Duodenal mucosa (tissue), 2 donors: ENCODE measurements around the gene OR10H1.
"Not testable (repeated sequence)": the region's sequence is repeated elsewhere in the genome, so short reads cannot be mapped to it uniquely, and the experiment has no call there.

Source experiments
- H3K27ac ChIP-seq: one replicate; pipeline ENCODE4 v1.7.0; 2013; ENCODE audit warnings: low read depth, low read length
- H3K27me3 ChIP-seq, 2 donors: one replicate each; pipeline ENCODE4 v1.7.0; 2013; ENCODE audit warnings: low read length in 2 of 2, control low read depth in 1 of 2; ENCODE audit not compliant: insufficient read depth in 2 of 2, control insufficient read depth in 1 of 2
- H3K36me3 ChIP-seq, 2 donors: one replicate each; pipeline ENCODE4 v1.7.0; 2013; ENCODE audit warnings: low read length in 2 of 2, control low read depth in 1 of 2; ENCODE audit not compliant: insufficient read depth in 2 of 2, control insufficient read depth in 1 of 2
- H3K4me1 ChIP-seq, 2 donors: one replicate each; pipeline ENCODE4 v1.7.0; 2013; ENCODE audit warnings: low read length in 2 of 2, control low read depth in 1 of 2; ENCODE audit not compliant: insufficient read depth in 2 of 2, control insufficient read depth in 1 of 2
- H3K4me3 ChIP-seq, 2 donors: one replicate each; pipeline ENCODE4 v1.7.0; 2013; ENCODE audit warnings: low read length in 2 of 2, low read depth in 1 of 2
- H3K9ac ChIP-seq, 2 donors: one replicate each; pipeline ENCODE4 v1.7.0; 2013; ENCODE audit warnings: low read length in 2 of 2, low read depth in 1 of 2
- H3K9me3 ChIP-seq, 2 donors: one replicate each; pipeline ENCODE4 v1.7.0; 2013; ENCODE audit warnings: low read length in 2 of 2, control low read depth in 1 of 2; ENCODE audit not compliant: control insufficient read depth in 1 of 2

Gene OR10H1

DNA sequence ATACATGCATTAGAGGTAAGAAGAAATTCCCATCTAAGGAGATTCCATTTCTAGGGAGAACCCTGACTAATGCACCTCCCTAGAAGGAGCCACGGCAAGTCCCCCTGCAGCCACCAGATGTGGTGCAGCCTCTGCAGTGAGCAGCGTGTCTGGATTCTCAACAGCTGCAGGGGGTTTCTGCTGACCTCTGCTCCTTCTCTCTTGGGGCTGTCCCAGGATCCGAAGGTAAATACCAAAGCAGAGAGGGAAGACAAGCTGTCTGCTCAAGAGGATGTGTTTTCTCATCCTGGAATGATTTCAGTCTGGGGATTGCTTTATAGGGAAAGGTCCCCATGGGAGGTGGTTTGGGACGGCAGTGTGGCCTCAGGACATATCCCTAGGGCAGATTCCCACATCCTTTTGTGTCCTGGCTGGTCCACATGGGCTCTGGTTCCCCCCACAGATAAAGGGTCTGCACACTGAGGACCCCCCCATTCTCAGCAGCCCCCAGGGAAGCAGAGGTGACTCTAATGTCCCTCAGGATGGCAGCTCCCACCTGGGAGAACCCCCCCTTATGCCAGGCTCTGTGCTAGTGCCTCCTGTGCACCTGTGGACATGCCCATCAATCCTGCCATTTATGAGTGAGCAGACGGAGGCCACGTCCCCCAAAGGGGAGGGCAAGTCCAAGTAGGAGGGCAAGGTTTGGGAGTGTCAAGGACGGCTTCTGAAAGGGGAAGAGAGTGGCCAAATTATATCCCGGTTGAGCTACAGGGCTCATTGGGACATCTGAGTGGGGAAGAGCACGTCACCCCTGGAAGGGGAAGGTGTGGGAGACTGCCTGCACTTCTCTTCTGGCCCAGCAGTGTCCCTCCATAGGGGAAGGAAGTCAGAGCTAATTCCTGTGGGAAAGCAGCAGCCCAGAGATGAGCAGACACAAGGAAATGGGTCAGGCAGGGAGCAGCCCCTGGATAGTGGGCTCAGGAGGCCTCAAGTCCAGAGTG is 38.2 kb downstream of the OR10H1 start:
- Histone ChIP-seq H3K9me3 (no peaks in the 10 kb centered on the region), H3K27me3 (no peaks in the 10 kb centered on the region), H3K27ac (no peak overlapping the region), H3K36me3 (no peaks in the 10 kb centered on the region), H3K4me1 (peaks cover 8 to 9% of the 10 kb centered on the region in 2 donors), H3K4me3 (no peak overlapping the region), H3K9ac (no peak overlapping the region)

DNA sequence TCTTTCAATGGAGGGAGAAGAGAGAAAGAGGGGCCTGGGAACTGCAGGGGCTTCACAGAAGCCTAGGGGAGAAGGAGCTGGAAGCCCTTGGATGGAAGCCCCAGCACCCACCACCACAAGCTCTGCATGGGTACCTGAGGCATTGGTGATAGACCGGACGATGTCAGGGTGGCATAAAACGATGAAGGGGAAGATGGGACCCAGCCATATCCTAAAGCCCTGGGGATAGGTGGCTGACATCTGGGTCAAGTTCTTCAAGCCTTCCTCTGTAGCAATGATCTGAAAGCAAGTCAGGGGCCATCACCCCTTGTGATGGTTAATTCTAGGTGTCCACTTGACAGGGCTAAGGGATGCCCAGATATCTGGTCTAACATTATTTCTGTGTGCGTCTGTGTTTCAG is 39.2 kb downstream of the OR10H1 start:
- H3K9ac ChIP-seq = no peak overlapping the region
- H3K27ac ChIP-seq = no peak overlapping the region
- no peaks in the 10 kb centered on the region for H3K9me3 ChIP-seq
- no peaks in the 10 kb centered on the region for H3K27me3 ChIP-seq
- no peaks in the 10 kb centered on the region for H3K36me3 ChIP-seq
- H3K4me3 ChIP-seq = no peak overlapping the region
- H3K4me1 ChIP-seq = peaks cover 8 to 9% of the 10 kb centered on the region in 2 donors

DNA sequence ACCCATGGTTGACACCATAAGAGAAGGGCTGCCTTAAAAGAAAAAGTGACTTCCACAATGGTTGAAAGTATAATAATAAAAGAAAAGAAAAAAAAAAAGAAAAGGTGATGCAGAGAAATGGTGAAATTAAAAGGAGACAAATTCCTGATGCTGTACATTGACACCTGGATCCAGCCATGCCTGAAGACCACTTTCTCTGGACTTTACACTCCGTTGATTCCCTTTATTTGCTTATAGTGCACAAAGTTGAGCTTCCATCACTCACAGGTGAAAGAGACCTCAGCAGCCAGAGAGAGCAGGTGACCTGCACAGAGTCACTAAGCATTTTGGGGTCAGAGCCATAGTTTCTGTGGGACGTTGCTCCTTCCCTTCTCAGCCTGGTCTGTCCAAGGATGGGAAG is 40.2 kb downstream of the OR10H1 start:
- no peaks in the 10 kb centered on the region for H3K27me3 ChIP-seq
- H3K27ac ChIP-seq = no peak overlapping the region
- peaks cover 2% of the 10 kb centered on the region in 2 donors for H3K4me1 ChIP-seq
- H3K36me3 ChIP-seq = no peaks in the 10 kb centered on the region
- no peak overlapping the region for H3K4me3 ChIP-seq
- no peaks in the 10 kb centered on the region for H3K9me3 ChIP-seq
- no peak overlapping the region for H3K9ac ChIP-seq

DNA sequence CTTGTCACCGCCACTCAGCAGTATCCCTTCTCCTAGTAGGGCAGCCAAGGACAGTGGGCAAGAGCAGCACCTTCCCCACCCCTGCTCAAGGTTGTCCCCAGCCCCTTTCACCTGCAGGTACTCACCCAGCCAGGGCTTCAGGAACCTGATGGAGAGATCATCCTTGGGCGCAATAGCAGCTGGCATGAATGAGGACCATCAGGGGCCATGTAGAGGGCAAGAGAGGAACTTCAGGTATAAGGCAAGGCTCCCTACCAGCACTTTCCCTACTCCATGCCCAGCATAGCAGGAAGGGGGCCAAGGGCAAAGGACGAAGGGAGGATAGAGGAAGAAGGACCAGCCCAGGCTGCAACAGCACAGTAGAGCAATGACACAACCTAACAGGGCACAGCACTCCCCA is 41.3 kb downstream of the OR10H1 start:
- H3K9me3 ChIP-seq, H3K4me3 ChIP-seq, H3K4me1 ChIP-seq, H3K9ac ChIP-seq, H3K27ac ChIP-seq, H3K27me3 ChIP-seq, H3K36me3 ChIP-seq: not testable (repeated sequence)

DNA sequence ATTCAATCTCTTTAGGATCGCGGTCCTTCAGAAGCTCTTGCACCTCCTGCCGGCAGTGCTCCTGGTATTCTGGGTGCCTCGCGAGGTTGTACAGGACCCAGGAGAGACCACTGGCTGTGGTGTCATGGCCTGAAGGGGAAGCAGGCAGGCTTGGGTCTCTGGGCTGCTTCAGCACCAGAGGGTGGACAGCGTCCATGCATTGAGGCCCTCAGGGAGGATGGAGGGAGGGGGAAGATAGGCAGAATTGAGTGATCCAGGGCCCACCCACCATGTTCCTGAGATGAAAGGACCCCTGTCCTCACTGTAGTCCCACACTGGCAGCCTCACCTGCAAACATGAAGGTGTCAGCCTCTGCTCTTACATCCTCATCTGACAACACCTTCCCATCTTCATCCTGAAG is 45.9 kb downstream of the OR10H1 start:
- H3K9me3 ChIP-seq = no peaks in the 10 kb centered on the region
- no peak overlapping the region for H3K9ac ChIP-seq
- H3K4me1 ChIP-seq = no peaks in the 10 kb centered on the region
- no peak overlapping the region for H3K4me3 ChIP-seq
- H3K36me3 ChIP-seq = no peaks in the 10 kb centered on the region
- H3K27me3 ChIP-seq = no peaks in the 10 kb centered on the region
- H3K27ac ChIP-seq = no peak overlapping the region

DNA sequence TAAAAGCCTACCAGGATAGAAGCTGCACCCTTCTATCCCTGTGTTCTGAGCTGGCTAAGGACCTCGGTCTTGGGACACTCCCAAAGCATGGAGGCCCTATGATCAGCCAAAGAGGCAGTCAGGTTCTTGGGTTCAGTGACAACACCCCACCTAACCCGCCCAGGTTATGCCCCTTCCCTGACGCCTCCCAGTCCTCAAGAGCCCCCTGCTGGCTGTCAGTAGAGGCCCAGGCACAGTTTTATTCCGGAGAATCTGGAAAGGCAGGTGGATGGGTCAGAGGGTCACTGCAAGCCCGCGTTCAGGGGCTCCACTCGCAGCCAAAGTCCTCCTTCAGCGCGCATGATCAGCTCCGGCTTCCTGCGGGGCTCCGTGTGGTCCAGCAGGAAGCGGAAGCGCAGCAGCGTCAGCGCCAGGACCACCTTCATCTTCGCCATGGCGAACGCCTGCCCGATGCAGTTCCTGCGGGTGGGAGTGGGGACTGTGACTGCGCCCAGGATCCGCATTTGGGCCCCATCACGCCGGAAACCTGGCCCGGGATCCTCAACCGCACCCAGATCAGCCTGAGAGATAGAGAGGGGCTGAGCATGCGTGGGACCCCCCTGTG is 55.4 kb downstream of the OR10H1 start:
- H3K27me3 ChIP-seq = peaks cover 0 to 8% of the 10 kb centered on the region in 2 donors

DNA sequence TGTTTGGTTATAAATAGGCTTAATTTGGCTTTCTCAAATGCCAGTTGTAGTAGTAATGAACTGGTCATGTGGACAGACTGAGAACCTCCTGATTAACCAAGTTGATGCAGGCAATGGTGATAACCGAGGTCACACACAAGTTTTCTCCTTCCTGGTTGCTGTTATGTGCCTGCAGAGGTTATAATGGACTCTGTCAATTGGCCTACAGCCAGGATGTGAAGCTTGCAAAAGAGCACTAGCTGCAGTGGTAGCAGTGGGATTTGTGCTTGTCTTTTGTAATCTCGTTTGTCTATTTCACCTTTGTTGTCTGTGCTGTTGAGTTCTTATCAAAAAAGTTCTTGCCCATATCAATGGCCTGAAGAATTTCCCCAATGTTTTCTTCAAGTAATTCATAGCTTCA is 57.1 kb downstream of the OR10H1 start:
- no peaks in the 10 kb centered on the region for H3K9me3 ChIP-seq
- no peak overlapping the region for H3K27ac ChIP-seq
- H3K36me3 ChIP-seq = no peaks in the 10 kb centered on the region
- H3K27me3 ChIP-seq = peaks cover 0 to 8% of the 10 kb centered on the region in 2 donors
- no peak overlapping the region for H3K4me3 ChIP-seq
- H3K4me1 ChIP-seq = peaks cover 0 to 2% of the 10 kb centered on the region in 2 donors
- no peak overlapping the region for H3K9ac ChIP-seq

More for the DNA sequence above, 55.4 kb downstream of the OR10H1 start:
- Histone ChIP-seq H3K9ac (no peak overlapping the region), H3K4me3 (no peak overlapping the region), H3K9me3 (no peaks in the 10 kb centered on the region), H3K27ac (no peak overlapping the region), H3K36me3 (no peaks in the 10 kb centered on the region), H3K4me1 (peaks cover 0 to 2% of the 10 kb centered on the region in 2 donors)
